SK-N-SH treated with all-trans-retinoic acid at 6 μM for 48 hours (cell line): ENCODE results near the gene CLDND2.

Source experiments
- ATAC-seq: fragments of 200-7000 bp; cut with Tn5 transposase; 3 replicates; pipeline ENCODE4 v1.9.1; 2020; ENCODE audit warnings: mild to moderate bottlenecking, moderate library complexity
- BACH2 ChIP-seq: fragments of 250-450 bp; sonication (Bioruptor Pico); IDR thresholded peaks from 2 replicates; pipeline ENCODE4 v1.9.0; 2021; ENCODE audit warnings: mild to moderate bottlenecking, borderline replicate concordance
- CSDC2 ChIP-seq: fragments of 250-450 bp; sonication (Bioruptor Pico); IDR thresholded peaks from 2 replicates; pipeline ENCODE4 v1.5.0; 2020; ENCODE audit warnings: mild to moderate bottlenecking, moderate library complexity
- ESRRG ChIP-seq: fragments of 250-450 bp; sonication (Bioruptor Pico); IDR thresholded peaks from 2 replicates; pipeline ENCODE4 v1.6.1; 2021; ENCODE audit warnings: mild to moderate bottlenecking
- ISL1 ChIP-seq: fragments of 250-450 bp; sonication (Bioruptor Pico); IDR thresholded peaks from 2 replicates; pipeline ENCODE4 v2.1.2; 2022; ENCODE audit warnings: mild to moderate bottlenecking, moderate library complexity
- PPARA ChIP-seq: fragments of 250-450 bp; sonication (Bioruptor Pico); IDR thresholded peaks from 2 replicates; pipeline ENCODE4 v1.5.0; 2020; ENCODE audit warnings: mild to moderate bottlenecking, borderline replicate concordance
- RARB ChIP-seq: fragments of 250-450 bp; sonication (Bioruptor Pico); IDR thresholded peaks from 2 replicates; pipeline ENCODE4 v1.8.0; 2021; ENCODE audit warnings: mild to moderate bottlenecking, moderate library complexity
- SNAI2 ChIP-seq: fragments of 250-450 bp; sonication (Bioruptor Pico); IDR thresholded peaks from 2 replicates; pipeline ENCODE4 v1.5.0; 2020; ENCODE audit warnings: mild to moderate bottlenecking, moderate library complexity
- TCF4 ChIP-seq: fragments of 250-450 bp; sonication (Bioruptor Pico); IDR thresholded peaks from 2 replicates; pipeline ENCODE4 v1.8.0; 2021; ENCODE audit warnings: mild to moderate bottlenecking, moderate library complexity, borderline replicate concordance
- TOX ChIP-seq: fragments of 250-450 bp; sonication (Bioruptor Pico); IDR thresholded peaks from 2 replicates; pipeline ENCODE4 v1.8.0; 2021; ENCODE audit warnings: mild to moderate bottlenecking, moderate library complexity, borderline replicate concordance
- ZC3H10 ChIP-seq: fragments of 250-450 bp; sonication (Bioruptor Pico); IDR thresholded peaks from 2 replicates; pipeline ENCODE4 v1.5.1; 2021; ENCODE audit warnings: mild to moderate bottlenecking, moderate library complexity
- ZFP3 ChIP-seq: fragments of 250-450 bp; sonication (Bioruptor Pico); IDR thresholded peaks from 2 replicates; pipeline ENCODE4 v1.5.0; 2020; ENCODE audit warnings: mild to moderate bottlenecking, moderate library complexity
- ZFP30 ChIP-seq: fragments of 450-650 bp; formaldehyde crosslinking; IDR thresholded peaks from 2 replicates; pipeline ENCODE4 v1.5.0; 2022; ENCODE audit warnings: mild to moderate bottlenecking, moderate library complexity
- ZNF565 ChIP-seq: fragments of 450-650 bp; formaldehyde crosslinking; conservative IDR thresholded peaks from 2 replicates; pipeline ENCODE4 v1.5.0; 2020; ENCODE audit warnings: low read depth, mild to moderate bottlenecking, moderate library complexity
- ZNF70 ChIP-seq: fragments of 450-650 bp; formaldehyde crosslinking; IDR thresholded peaks from 2 replicates; pipeline ENCODE4 v1.5.0; 2020; ENCODE audit warnings: mild to moderate bottlenecking, moderate library complexity
- ZNF8 ChIP-seq: fragments of 450-650 bp; formaldehyde crosslinking; IDR thresholded peaks from 2 replicates; pipeline ENCODE4 v1.5.0; 2020; ENCODE audit warnings: mild to moderate bottlenecking, moderate library complexity
- TF ChIP-seq, protein P1 (sequence below): fragments of 250-450 bp; sonication (Bioruptor Pico); IDR thresholded peaks from 2 replicates; pipeline ENCODE4 v1.8.0; 2020; ENCODE audit warnings: mild to moderate bottlenecking, moderate library complexity, borderline replicate concordance
- TF ChIP-seq, protein P2 (sequence below): fragments of 250-450 bp; sonication (Bioruptor Pico); IDR thresholded peaks from 2 replicates; pipeline ENCODE4 v1.5.1; 2021; ENCODE audit warnings: mild to moderate bottlenecking, moderate library complexity
- TF ChIP-seq, protein P3 (sequence below): fragments of 250-450 bp; sonication (Bioruptor Pico); IDR thresholded peaks from 2 replicates; pipeline ENCODE4 v1.8.0; 2021; ENCODE audit warnings: low read depth, mild to moderate bottlenecking, moderate library complexity, borderline replicate concordance
- TF ChIP-seq, protein P4 (sequence below): fragments of 250-450 bp; sonication (Bioruptor Pico); IDR thresholded peaks from 2 replicates; pipeline ENCODE4 v1.5.0; 2020; ENCODE audit warnings: mild to moderate bottlenecking, moderate library complexity

CLDND2 gene

DNA sequence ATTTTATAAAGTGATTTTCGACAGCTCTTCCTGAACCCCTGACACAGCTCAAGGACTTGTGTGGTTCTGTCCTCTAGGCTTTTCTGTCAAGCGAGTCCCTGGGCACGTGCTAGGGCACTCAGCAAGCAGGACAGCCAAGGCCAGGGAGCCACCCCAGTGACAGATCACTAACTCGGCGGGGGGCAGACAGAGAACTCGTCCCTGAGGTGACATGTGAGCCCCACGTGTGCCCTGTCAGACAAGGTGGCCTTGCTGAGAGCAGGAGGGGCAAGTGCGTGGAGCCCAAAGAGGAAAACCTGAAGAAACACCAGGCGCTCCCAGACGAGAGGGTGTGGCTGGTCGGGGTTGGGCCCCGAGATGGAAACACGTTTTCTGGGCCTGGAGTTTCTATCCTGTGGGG is 7.6 kb downstream of the CLDND2 start:
- TF ChIP-seq, protein P1, sequence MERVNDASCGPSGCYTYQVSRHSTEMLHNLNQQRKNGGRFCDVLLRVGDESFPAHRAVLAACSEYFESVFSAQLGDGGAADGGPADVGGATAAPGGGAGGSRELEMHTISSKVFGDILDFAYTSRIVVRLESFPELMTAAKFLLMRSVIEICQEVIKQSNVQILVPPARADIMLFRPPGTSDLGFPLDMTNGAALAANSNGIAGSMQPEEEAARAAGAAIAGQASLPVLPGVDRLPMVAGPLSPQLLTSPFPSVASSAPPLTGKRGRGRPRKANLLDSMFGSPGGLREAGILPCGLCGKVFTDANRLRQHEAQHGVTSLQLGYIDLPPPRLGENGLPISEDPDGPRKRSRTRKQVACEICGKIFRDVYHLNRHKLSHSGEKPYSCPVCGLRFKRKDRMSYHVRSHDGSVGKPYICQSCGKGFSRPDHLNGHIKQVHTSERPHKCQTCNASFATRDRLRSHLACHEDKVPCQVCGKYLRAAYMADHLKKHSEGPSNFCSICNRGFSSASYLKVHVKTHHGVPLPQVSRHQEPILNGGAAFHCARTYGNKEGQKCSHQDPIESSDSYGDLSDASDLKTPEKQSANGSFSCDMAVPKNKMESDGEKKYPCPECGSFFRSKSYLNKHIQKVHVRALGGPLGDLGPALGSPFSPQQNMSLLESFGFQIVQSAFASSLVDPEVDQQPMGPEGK (CRISPR knock-in tag), result no peak
- TF ChIP-seq ZFP3, result no peak

DNA sequence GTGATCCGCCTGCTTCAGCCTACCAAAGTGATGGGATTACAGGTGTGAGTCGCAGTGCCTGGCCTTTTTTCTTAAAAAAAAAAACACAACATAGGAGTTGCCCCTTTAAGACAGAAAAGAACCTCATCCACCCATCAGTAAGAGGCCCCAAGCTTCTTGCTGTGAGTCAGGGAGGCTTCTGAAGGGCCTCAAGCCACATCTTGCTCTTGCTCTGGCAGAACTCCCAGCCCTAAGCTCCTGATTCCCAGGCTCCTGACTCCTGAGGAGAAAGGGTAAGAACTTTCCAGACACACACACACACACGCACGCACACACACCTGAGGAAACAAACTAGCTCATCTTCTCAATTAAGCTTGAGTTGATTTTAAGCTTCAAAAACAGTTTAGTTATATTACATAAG is 9.5 kb downstream of the CLDND2 start:
- TF ChIP-seq, protein P2, sequence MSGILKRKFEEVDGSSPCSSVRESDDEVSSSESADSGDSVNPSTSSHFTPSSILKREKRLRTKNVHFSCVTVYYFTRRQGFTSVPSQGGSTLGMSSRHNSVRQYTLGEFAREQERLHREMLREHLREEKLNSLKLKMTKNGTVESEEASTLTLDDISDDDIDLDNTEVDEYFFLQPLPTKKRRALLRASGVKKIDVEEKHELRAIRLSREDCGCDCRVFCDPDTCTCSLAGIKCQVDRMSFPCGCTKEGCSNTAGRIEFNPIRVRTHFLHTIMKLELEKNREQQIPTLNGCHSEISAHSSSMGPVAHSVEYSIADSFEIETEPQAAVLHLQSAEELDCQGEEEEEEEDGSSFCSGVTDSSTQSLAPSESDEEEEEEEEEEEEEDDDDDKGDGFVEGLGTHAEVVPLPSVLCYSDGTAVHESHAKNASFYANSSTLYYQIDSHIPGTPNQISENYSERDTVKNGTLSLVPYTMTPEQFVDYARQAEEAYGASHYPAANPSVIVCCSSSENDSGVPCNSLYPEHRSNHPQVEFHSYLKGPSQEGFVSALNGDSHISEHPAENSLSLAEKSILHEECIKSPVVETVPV, result no peak
- TF ChIP-seq ZNF70 (no peak), PPARA (CRISPR knock-in tag) (no peak), ZNF565 (CRISPR knock-in tag) (no peak), ISL1 (CRISPR knock-in tag) (no peak), BACH2 (no peak), ESRRG (no peak), CSDC2 (CRISPR knock-in tag) (no peak), ZNF8 (CRISPR knock-in tag) (no peak), ZC3H10 (CRISPR knock-in tag) (no peak), SNAI2 (CRISPR knock-in tag) (no peak), TOX (no peak), RARB (CRISPR knock-in tag) (no peak), ZFP30 (CRISPR knock-in tag) (no peak), ZFP3 (no peak)
- TF ChIP-seq, protein P3, sequence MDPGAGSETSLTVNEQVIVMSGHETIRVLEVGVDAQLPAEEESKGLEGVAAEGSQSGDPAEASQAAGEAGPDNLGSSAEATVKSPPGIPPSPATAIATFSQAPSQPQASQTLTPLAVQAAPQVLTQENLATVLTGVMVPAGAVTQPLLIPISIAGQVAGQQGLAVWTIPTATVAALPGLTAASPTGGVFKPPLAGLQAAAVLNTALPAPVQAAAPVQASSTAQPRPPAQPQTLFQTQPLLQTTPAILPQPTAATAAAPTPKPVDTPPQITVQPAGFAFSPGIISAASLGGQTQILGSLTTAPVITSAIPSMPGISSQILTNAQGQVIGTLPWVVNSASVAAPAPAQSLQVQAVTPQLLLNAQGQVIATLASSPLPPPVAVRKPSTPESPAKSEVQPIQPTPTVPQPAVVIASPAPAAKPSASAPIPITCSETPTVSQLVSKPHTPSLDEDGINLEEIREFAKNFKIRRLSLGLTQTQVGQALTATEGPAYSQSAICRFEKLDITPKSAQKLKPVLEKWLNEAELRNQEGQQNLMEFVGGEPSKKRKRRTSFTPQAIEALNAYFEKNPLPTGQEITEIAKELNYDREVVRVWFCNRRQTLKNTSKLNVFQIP (CRISPR knock-in tag), result no peak
- TF ChIP-seq, protein P4, sequence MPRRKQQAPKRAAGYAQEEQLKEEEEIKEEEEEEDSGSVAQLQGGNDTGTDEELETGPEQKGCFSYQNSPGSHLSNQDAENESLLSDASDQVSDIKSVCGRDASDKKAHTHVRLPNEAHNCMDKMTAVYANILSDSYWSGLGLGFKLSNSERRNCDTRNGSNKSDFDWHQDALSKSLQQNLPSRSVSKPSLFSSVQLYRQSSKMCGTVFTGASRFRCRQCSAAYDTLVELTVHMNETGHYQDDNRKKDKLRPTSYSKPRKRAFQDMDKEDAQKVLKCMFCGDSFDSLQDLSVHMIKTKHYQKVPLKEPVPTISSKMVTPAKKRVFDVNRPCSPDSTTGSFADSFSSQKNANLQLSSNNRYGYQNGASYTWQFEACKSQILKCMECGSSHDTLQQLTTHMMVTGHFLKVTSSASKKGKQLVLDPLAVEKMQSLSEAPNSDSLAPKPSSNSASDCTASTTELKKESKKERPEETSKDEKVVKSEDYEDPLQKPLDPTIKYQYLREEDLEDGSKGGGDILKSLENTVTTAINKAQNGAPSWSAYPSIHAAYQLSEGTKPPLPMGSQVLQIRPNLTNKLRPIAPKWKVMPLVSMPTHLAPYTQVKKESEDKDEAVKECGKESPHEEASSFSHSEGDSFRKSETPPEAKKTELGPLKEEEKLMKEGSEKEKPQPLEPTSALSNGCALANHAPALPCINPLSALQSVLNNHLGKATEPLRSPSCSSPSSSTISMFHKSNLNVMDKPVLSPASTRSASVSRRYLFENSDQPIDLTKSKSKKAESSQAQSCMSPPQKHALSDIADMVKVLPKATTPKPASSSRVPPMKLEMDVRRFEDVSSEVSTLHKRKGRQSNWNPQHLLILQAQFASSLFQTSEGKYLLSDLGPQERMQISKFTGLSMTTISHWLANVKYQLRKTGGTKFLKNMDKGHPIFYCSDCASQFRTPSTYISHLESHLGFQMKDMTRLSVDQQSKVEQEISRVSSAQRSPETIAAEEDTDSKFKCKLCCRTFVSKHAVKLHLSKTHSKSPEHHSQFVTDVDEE (CRISPR knock-in tag), result no peak
- TF ChIP-seq, protein P1 (CRISPR knock-in tag), result no peak
- TF ChIP-seq, all 23 proteins: peak for 0
- ATAC-seq, result peak; percentile 73

More for the DNA sequence above, 7.6 kb downstream of the CLDND2 start:
- ATAC-seq, result no peak

DNA sequence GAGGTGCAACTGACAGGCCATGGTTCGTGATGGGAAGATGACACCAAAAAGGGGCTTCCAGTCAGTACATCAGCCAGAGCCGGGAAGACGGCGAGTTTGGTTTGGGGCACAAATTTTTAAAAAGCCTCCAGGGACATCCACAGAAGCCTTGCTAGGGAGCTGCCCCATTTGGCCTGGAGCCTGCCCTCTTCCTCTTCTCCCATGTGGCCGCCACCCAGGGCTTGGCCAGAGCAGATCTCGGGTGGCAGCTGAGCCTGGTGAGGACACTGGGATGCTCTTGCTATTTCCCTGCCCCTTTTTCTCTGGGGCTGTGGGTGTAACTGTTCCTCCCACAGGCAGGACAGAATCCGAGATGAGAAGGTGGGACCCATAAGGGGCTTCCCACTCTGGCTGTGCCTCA is 10.9 kb downstream of the CLDND2 start:
- no peak for ATAC-seq
- TF ChIP-seq, protein P1 (CRISPR knock-in tag), result no peak
- TF ChIP-seq TCF4, result no peak
- no peak for TF ChIP-seq ESRRG
- TF ChIP-seq, protein P2, result no peak
